GM18868 (cell line): Measurements from ENCODE around the gene BMPR1A.

Experiments used
- ATAC-seq: cut with Tn5 transposase; IDR thresholded peaks from one replicate; pipeline ENCODE4 v1.9.1; 2021; ENCODE audit warnings: mild to moderate bottlenecking, moderate library complexity; ENCODE audit not compliant: unreplicated experiment

The BMPR1A gene

DNA sequence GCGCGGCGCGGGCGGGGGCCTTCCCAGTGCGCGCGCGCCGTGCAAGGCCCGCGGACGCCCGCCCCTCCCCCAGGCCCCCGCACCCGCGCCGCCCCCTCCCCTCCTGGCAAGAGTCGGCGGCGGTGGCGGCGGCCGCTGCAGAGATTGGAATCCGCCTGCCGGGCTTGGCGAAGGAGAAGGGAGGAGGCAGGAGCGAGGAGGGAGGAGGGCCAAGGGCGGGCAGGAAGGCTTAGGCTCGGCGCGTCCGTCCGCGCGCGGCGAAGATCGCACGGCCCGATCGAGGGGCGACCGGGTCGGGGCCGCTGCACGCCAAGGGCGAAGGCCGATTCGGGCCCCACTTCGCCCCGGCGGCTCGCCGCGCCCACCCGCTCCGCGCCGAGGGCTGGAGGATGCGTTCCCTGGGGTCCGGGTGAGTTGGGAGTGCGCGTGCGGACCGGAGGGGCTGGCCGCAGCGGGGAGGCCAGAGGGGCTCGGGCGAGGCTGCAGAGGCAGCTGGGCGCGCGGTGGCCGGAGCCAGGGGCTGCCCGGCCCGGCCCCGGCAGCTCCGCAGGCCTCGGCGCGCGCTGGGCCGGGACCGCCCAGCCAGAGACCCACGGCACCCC is at the start of gene BMPR1A:
BMPR1A (plus strand) TSS at position 109 of the 602 bp plus-strand sequence. CDS start 119,400 bp downstream, outside the sequence.
- peak; percentile 27 for ATAC-seq

DNA sequence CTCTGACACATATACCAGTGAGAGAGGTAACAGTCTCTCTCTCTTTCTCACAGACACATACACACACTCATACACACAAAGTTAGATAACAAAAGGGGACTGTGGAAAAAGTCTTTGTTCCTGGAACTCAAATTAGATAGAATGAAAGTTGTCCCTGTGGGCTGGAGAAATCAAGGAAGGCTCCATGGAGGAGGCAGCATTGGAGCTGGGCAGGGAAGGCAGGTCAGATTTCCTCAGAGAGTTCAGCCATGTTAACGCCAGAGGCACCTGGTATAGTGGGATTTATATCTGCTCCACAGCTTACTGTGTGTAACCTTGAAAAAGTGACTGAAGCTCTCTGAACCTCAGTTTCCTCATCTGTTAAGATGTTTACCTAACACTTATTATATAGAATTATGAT is 49.4 kb upstream of the BMPR1A start:
- ATAC-seq: no peak

DNA sequence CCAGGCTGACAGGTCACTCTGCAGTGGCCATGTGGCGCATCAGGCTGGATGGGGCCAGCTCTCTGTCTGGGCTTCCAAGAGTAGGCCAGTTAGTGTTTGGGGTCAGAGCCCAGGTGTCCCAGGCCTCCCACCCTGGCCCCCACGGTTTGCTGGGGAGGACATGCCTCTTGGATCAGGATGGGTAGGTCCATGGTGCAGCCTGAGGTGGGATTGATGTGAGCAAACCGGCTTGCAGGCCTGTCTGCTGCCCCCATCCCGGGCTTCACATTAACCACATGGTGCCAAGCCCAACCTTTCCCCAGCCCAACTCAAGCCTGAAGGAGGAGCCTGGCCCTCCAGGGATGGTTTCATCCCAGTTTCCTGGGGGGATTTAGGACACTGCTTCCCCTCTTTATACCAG is 48.9 kb upstream of the BMPR1A start:
- no peak for ATAC-seq

DNA sequence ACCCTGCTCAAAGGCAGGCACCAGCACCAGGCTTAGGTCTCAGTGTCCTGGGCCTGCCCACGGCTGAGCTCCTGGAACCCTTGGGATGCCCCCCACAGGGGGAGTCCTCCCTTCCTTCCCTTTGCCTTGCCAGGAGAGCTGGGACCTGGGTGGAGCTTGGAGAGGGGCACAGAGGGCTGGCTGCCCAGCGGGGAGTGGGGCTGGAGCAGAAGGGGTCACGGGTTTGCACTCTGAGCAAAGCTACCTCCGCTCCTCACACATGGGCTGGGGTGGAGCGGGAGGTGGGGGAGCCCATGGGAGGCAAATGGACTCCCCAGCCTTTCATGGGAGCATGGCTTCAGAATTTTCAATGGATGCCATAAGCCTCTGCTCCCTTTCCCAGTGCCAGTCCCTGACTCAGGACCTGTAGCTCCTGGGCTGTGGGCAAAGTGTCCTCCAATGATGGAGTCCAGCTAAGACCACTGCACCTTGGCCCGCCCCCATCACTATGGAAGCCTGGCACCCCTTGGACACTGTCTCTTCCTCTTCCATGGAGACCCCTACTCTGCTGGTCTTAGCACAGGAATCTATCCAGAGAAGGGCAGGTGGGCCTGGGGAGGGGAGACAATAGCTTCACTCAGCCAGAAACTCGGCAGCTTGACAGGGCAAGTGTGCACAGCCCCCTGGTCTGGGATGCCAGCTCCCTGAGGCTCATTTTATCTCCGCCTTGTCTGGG is 48.2 kb upstream of the BMPR1A start:
- ATAC-seq: no peak

DNA sequence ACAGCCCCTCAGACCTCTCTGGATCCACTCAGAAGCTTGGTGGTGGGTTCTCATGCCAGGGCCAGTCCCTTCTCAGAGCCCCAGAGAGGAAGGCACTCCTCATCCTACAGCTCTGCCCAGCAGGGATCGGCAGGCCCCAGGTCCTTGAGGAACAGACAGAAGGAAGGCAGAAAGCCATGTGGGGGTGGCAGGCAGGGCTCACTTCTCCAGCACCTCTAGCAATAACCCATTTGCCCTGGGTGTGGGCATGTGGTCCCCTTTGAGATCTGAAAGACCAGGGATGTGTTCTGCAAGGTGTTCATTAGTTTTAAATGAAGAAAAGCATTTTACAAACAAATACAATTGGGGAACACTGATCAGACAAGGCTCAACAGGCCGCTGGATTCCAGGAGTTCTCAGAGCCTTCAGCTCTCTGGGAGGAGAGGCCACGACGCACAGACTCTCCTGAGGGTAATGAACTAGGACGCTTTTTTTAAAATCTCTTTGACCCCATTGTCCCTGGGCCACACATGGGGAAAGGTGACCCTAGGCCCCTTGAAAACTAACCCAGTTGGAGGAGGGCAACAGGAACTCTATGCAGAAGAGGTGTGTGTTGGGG is 47.5 kb upstream of the BMPR1A start:
- ATAC-seq: no peak

DNA sequence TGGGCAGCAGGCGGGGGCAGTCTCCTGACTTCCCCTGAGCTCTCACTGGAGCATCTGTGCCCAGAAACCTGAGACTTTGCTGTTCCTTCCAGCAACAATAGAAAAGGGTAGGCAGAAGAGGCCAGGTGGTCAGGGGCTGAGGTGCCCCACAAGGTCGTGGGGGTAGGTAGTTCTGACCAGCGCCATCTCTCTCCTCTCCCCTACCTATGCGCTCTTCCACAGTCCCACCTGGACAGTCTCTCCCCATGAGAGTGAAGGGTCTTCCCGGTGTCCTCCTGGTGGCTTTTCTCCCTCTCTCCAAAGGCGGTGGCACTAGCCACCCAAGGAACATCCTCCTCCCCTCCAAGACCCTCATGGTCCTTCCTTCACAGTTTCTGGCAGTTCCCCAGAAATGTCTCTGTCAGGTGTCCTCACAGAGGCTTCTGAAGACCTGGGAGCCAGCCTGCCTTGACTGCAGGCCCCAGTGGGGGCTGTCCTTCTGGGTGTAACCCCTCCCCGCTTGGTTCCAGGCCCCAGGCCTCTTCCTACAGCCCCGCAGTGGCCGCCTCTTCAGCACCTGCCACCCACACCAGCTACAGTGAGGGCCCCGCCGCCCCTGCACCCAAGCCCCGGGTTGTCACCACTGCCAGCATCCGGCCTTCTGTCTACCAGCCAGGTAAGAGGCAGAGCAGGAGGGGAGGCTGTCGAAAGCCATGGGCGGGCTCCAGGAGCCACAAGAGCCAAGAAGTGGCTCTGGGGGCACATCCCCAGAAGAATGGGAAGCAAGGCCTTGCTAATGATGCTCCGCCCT is 46.8 kb upstream of the BMPR1A start:
- ATAC-seq: no peak

DNA sequence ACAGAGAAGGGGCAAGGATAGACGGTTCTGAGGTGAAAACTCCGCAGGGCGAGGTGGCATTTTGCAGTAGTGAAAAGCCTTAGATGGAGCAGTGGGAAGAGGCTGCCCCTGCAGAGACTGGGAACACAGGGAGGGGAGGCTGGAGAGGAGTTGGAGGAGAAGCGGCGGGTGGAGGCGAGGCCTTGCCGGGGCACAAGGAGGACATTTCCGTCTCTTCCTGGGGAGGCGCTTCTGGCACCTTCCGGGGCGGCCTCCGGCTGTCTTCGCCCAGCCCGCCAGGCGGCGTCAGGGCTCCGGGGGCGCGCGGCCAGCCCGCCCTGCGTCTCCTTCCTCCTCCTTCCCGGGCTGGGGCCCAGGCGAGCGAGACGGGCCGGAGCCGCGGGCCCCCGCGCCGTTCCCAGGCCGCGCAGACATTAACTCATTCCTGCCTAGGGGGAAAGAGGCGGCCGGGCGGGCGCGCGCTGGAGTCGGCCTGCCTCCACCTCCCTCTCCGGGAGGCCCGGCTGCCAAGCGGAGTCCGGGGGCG is 45.4 kb upstream of the BMPR1A start:
- peak; percentile 83 for ATAC-seq

DNA sequence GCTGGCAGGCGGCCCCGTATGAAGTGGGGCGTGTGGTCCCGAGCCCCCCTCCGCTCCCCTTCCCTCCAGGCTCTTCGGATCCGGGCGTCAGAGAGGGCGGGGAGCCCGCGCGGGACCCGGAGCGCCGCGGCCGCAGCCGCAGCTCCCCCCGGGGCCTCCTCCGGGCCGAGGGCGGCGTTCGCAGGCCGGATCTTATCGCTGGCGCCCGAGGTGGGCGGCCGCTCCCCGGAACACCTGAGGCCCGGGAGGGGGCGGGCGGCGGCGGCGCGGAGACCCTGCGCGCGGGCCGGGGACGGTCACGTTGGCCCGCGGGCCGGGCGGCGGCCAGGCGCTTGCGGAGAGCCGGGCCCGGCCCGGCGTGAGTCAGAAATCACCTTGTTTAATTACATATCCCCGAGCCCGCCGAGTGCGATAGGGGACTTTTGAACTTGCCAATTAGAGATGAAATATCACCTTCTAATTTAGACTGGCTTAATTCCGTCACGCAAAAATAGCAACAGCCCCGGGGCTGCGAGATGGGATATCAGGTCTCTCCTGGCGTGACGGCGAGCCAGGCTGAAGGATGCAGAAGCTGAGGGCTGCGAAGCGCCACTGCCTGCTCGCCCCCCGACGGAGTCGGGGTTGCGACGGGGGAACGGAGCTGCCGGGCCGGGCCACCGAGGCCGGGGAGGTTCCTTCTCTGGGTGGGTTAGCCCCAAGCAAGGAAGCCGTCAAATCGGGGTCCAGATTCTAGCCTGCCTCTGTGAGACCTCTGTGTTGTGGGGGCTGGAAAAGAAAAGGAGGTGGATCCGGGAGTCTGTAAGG is 44.7 kb upstream of the BMPR1A start:
- ATAC-seq: peak; percentile 39

DNA sequence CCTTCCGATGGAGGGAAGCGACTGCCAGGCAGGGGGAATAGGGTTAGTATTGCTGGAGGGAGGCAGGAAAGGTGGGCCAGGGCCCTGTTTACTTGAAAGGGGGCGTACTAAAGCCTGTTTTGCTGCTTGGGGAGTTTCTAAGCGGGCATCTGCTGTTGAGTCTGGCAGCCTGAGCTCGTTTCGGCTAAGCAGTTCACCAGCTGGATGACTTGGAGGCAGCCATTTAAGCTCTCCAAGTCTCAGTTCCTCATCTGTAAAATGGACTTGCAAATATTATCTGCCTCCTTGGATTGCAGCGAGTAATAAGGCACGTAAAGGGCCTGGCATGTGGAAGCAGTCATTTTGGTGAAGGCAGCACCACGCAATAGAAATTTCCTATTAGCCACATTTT is 44.1 kb upstream of the BMPR1A start:
- peak; percentile 30 for ATAC-seq

DNA sequence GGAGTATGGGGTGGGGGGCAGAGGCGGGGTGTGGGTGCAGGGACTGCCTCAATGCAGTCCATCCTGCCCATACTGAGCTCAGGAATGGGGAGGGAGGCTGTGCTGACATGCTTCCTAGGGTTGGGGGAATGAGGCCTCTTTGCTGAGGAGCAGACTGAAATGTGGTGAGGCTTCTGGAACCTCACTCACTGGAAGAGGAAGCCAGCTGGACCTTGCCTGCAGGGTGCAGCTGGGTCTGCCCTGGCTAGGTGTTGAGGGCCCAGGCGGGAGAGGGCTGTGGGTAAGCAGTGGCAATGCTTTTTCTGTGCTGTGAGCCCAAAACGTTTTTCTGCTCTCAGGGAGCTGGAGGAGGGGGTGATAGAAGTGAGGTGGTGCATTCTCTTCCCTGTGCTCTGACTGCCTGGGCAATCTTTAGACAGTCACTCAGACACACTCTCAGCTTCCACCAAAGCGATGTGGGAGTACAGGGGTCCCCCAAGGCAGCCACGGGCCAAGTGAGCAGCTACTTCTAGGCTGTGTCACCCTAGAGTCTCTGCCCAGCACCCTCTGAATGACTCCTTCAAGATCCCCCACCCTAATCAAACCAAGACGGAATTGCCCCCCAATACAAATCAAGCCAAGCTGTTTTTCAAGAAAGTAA is 41.1 kb upstream of the BMPR1A start:
- no peak for ATAC-seq

DNA sequence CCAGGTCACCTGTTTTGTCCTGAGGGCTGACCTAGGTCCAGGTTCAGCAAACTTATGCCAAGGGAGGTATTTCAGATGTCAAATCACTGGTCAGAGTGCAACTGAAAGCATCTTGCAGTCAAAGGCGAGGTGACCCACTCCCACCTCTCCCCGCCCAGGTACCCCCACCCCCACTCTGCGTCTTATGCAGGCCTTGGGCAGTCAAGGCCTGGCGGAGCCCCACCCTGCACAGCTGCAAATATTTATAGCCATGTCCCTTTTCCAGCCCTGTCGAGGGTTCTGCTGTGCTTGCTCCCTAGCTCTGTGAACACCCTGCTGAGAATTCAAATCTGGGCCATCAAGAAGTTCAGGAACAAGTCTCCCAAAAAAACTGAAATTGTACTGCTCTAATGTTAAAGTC is 40.6 kb upstream of the BMPR1A start:
- no peak for ATAC-seq

DNA sequence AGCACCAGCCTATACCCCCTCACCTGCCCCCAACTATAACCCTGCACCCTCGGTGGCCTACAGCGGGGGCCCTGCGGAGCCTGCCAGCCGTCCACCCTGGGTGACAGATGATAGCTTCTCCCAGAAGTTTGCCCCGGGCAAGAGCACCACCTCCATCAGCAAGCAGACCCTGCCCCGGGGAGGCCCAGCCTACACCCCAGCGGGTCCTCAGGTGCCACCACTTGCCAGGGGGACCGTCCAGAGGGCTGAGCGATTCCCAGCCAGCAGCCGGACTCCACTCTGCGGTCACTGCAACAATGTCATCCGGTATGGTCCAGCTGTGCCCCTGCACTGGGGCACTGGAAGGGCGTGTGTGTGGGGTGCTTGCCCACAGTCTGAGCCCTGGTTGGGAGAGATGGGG is 40.0 kb upstream of the BMPR1A start:
- no peak for ATAC-seq

DNA sequence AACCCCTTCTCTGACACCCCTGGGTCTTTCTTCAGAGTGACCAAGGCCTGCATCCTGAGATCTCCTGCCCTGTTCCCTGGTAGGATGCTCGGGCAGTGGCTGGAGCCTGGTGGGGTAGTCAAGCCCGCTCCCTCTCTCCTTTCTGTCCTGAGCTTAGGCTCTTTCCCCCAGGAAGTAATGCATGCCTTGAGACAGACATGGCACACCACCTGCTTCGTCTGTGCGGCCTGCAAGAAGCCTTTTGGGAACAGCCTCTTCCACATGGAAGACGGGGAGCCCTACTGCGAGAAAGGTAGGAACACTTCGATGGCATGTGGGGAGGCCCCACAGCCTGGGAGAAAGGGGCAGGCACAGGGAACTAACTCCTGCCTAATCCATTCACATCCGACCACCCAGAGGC is 37.9 kb upstream of the BMPR1A start:
- ATAC-seq: no peak

DNA sequence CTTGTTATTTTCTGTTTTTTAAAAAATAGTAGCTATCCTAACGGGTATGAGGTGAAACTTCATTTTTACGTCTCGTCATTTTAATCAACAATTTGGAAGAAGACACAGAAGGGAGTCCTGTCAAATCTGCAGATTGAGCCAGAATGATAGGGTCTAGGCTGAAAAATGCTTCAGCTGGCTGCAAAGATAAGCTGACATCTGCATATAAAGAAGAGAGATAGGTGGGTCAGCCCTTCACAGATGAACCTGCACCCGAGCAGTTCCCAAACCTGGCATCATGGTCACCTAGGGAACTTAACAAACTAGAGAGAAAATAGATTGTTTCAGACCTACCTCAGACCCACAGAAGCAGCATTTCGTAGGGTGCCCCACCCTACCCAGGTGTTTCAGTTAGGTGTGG is 35.2 kb upstream of the BMPR1A start:
- no peak for ATAC-seq

DNA sequence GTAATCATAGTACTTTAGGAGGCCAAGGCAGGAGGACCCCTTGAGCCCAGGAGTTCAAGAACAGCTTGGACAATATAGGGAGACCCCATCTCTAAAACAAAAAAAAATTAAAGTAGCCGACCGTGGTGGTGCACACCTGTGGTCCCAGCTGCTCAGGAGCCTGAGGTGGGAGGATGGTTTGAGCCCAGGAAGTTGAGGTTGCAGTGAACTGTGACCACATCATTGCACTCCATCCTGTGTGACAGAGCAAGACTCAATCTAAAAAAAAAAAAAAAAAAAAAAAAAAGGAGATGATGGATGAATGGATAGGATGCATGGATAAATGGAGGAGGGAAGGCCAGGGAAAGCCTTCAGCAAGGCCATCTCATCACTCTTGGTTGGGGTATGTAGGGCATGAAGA is 33.4 kb upstream of the BMPR1A start:
- ATAC-seq: no peak

DNA sequence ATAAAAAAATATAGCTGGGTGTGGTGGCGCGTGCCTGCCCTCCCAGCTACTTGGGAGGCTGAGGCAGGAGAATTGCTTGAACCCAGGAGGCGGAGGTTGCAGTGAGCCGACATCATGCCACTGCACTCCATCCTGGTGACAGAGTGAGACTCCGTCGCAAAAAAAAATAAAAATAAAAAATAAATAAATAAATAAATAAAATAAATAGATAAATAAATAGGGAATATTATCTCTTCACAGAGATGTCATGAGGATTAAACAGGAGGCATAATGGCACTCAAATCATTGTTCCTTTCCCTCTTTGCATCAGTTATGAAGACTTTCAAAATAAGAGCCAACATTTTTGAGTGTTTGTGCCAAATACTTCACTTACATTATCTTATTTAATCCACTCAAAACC is 32.0 kb upstream of the BMPR1A start:
- no peak for ATAC-seq

DNA sequence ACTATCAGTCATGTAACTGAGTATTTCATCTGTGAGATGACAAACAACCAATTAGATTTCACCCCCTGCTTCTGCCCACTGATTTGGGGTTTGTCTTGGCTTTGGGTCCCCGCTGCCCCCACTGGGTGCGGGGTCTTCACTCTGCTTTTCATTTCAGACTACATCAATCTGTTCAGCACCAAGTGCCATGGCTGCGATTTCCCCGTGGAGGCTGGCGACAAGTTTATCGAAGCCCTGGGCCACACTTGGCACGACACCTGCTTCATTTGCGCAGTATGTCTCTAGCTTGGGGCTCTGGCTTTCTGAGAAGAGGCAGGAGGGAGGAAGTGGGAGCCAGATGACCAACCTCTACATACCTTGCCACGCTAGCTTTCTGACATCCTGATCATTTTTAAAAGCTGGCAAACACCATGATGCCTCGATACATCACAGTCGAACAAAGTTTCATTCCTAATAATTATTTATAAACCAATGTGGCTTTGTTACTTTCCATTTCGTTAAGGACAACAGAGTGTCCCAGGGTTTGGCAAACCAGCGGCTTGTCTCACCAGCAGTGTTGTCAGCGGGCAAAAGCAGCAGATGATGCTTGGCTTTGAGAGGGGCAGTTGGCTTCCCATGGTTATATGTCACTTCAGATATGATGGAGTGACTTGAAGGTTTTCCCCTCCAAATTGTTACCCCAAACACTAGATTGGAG is 30.3 kb upstream of the BMPR1A start:
- no peak for ATAC-seq

DNA sequence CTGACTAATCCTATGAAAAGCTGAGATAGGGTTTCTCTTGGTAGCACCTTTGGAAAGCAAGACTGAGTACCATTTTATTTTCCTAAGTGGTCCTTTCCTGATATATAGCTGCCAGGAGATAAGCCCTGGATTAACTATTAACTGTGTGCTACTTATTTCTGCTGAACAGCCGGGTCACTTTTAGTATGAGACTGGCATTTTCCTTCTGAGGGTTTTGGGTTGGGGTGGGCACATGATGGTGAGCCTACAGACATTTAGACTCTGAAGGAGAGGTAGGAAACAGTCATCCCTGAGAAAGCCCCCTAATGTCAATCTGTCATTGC is 29.8 kb upstream of the BMPR1A start:
- no peak for ATAC-seq

DNA sequence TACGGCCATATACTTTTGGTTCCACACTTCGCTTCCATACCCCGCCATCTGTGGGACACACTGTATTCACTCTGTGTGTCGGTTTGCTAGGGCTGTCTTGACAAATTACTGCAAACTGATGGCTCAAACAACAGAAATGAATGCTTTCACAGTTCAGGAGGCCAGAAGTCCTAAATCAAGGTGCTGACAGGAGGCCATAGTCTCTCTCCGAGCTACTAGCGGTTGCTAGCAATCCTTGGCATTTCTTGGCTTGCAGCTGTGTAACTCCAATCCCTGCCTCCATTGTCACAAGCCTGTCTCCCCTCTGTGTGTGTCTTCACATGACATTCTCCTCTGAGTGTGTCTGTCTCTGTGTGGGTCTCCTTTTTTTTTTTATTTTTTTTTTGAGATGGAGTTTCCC is 28.9 kb upstream of the BMPR1A start:
- ATAC-seq: no peak

DNA sequence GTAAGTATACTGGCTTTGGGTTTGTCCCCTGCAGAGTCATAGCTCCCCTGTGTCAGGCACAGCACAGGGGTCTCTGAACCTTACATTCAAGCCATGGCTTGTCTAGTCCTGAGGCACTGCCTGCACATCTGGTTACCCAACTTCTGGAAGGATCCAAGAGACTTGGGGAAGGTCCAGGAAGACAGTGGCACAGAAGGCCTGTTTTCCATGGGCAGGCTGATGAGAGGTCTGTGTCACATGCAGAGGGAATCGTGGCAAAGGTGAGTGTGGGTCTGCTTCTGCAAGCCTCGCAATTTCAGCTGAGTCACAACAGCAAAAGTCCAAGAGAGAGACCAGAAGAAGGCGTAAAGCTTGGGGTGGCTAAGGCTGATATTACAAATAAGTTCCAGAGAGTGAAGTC is 28.4 kb upstream of the BMPR1A start:
- no peak for ATAC-seq
